H1 (cell line): ENCODE data around the gene PBX3. TPM values are rescaled to one million over a fixed set of nuclear protein-coding genes. Genes with fewer than 3 reads are reported as not detected.

ENCODE experiments used
- CTCF ChIA-PET: fragments of 300-600 bp; sonication (Branson Sonifier 250); formaldehyde crosslinking; loops from one replicate; lab custom pipeline; 2021; ENCODE audit not compliant: partially characterized antibody; lab: Charles Lee
- POLR2A ChIA-PET: fragments of 300-600 bp; sonication (Branson Sonifier 250); formaldehyde crosslinking; loops from one replicate; lab custom pipeline; 2021; ENCODE audit warnings: inconsistent platforms; ENCODE audit not compliant: partially characterized antibody; lab: Charles Lee
- DNase-seq, 2 experiments: peaks; one replicate each; pipeline versions ENCODE4 v3.0.0 to v3.0.0-alpha.2; 2010 to 2022; ENCODE audit warnings: low spot score in 2 of 2, low read depth in 1 of 2, mixed read lengths in 1 of 2
- FAIRE-seq: peaks from 2 replicates; lab custom pipeline; 2011; peaks lifted over from hg19 to GRCh38; lab: Jason Lieb, UNC
- H2AFZ ChIP-seq: 2 replicates; pipeline ENCODE4 v1.8.1; 2012; ENCODE audit warnings: low read length, inconsistent platforms
- H2AK5ac ChIP-seq: 2 replicates; pipeline ENCODE4 v1.6.1; 2013; ENCODE audit warnings: low read depth, low read length
- H2BK120ac ChIP-seq: replicated peaks from 2 replicates; pipeline ENCODE3; 2013; ENCODE audit warnings: low read depth, low read length, inconsistent platforms
- H2BK12ac ChIP-seq: 2 replicates; pipeline ENCODE4 v1.6.1; 2013; ENCODE audit warnings: low read depth, low read length
- H2BK15ac ChIP-seq: 2 replicates; pipeline ENCODE4 v1.6.1; 2013; ENCODE audit warnings: low read length
- H2BK20ac ChIP-seq: 2 replicates; pipeline ENCODE4 v1.6.1; 2013; ENCODE audit warnings: low read length
- H2BK5ac ChIP-seq: 2 replicates; pipeline ENCODE4 v1.6.1; 2013; ENCODE audit warnings: low read depth, low read length
- H3K14ac ChIP-seq: 2 replicates; pipeline ENCODE4 v1.6.1; 2013; ENCODE audit warnings: inconsistent platforms; ENCODE audit not compliant: insufficient read length
- H3K18ac ChIP-seq: 2 replicates; pipeline ENCODE4 v1.6.1; 2013; ENCODE audit warnings: low read length; ENCODE audit errors: extremely low read depth
- H3K23ac ChIP-seq: 2 replicates; pipeline ENCODE4 v1.6.1; 2013; ENCODE audit warnings: inconsistent platforms; ENCODE audit not compliant: insufficient read length
- H3K23me2 ChIP-seq: 2 replicates; pipeline ENCODE4 v1.6.1; 2013; ENCODE audit warnings: low read depth, low read length
- H3K27ac ChIP-seq: 2 replicates; pipeline ENCODE4 v1.6.1; 2011; ENCODE audit warnings: low read depth, low read length, inconsistent platforms
- H3K27me3 ChIP-seq, 4 experiments: replicated peaks in 1 of 4; 1 replicate in 1 of 4; 2 replicates in 3 of 4; pipeline versions ENCODE4 v1.6.1 to v1.8.1; 2011 to 2013; ENCODE audit warnings: low read length in 3 of 4, mild to moderate bottlenecking in 3 of 4, inconsistent platforms in 2 of 4, mixed read lengths in 2 of 4, moderate library complexity in 1 of 4; ENCODE audit not compliant: control insufficient read depth in 3 of 4, insufficient read depth in 3 of 4; ENCODE audit errors: extremely low read depth in 1 of 4
- H3K36me3 ChIP-seq, 4 experiments: 2 replicates each; pipeline versions ENCODE4 v1.6.1 to v1.8.1; 2011 to 2013; ENCODE audit warnings: mild to moderate bottlenecking in 4 of 4, low read length in 3 of 4, moderate library complexity in 2 of 4, control low read depth in 1 of 4, inconsistent platforms in 1 of 4; ENCODE audit not compliant: insufficient read depth in 4 of 4, control insufficient read depth in 2 of 4
- H3K4ac ChIP-seq: replicated peaks from 2 replicates; pipeline ENCODE3; 2013; ENCODE audit warnings: low read length, low read depth, mixed read lengths, inconsistent platforms; ENCODE audit not compliant: insufficient read length
- H3K4me1 ChIP-seq, 4 experiments: replicated peaks in 1 of 4; 1 replicate in 1 of 4; 2 replicates in 3 of 4; pipeline versions ENCODE4 v1.6.1 to v1.8.1; 2011 to 2013; ENCODE audit warnings: low read length in 3 of 4, inconsistent platforms in 2 of 4, mixed read lengths in 1 of 4; ENCODE audit not compliant: insufficient read depth in 4 of 4, control insufficient read depth in 3 of 4
- H3K4me2 ChIP-seq, 2 experiments: 2 replicates each; pipeline versions ENCODE4 v1.6.1 to v1.8.1; 2011 to 2013; ENCODE audit warnings: low read depth in 2 of 2, low read length in 2 of 2, control low read depth in 1 of 2, inconsistent platforms in 1 of 2, mild to moderate bottlenecking in 1 of 2; ENCODE audit not compliant: insufficient read depth in 1 of 2
- H3K4me3 ChIP-seq, 4 experiments: fragments of 200-600, 300-600 bp in 1 of 4; sonication (generic), shearing (Covaris generic), sonication (Bioruptor Twin) in 1 of 4; 2 replicates each; pipeline versions ENCODE4 v1.5.1 to v1.8.1; 2011 to 2016; ENCODE audit warnings: low read length in 4 of 4, low read depth in 3 of 4, control low read depth in 2 of 4, inconsistent platforms in 2 of 4, mild to moderate bottlenecking in 2 of 4, mixed read lengths in 1 of 4, moderate library complexity in 1 of 4; ENCODE audit not compliant: insufficient read depth in 2 of 4; ENCODE audit errors: extremely low read depth in 1 of 4
- H3K56ac ChIP-seq: replicated peaks from 2 replicates; pipeline ENCODE3; 2013; ENCODE audit warnings: low read depth, mild to moderate bottlenecking, mixed read lengths, low read length, inconsistent platforms; ENCODE audit not compliant: insufficient read length
- H3K79me1 ChIP-seq: 2 replicates; pipeline ENCODE4 v1.6.1; 2013; ENCODE audit warnings: low read depth, low read length, control low read depth
- H3K79me2 ChIP-seq, 2 experiments: 2 replicates each; pipeline versions ENCODE4 v1.6.1 to v1.8.1; 2012 to 2013; ENCODE audit warnings: low read length in 2 of 2, mild to moderate bottlenecking in 2 of 2, inconsistent platforms in 1 of 2; ENCODE audit not compliant: insufficient read depth in 2 of 2, control insufficient read depth in 1 of 2
- H3K9ac ChIP-seq, 4 experiments: replicated peaks in 1 of 4; 1 replicate in 1 of 4; 2 replicates in 3 of 4; pipeline versions ENCODE4 v1.6.1 to v1.8.1; 2011 to 2013; ENCODE audit warnings: low read depth in 3 of 4, low read length in 3 of 4, control low read depth in 2 of 4, mild to moderate bottlenecking in 2 of 4, moderate library complexity in 2 of 4, inconsistent platforms in 1 of 4; ENCODE audit errors: extremely low read depth in 1 of 4
- H3K9me3 ChIP-seq, 2 experiments: 2 replicates each; pipeline versions ENCODE4 v1.6.1 to v1.8.1; 2012 to 2013; ENCODE audit warnings: mild to moderate bottlenecking in 2 of 2, moderate library complexity in 2 of 2, control low read depth in 1 of 2, inconsistent platforms in 1 of 2, low read depth in 1 of 2, low read length in 1 of 2, mixed read lengths in 1 of 2; ENCODE audit not compliant: insufficient read depth in 2 of 2
- H4K20me1 ChIP-seq, 2 experiments: replicated peaks in 1 of 2; 2 replicates each; pipeline versions ENCODE3 to v1.8.1; 2011 to 2013; ENCODE audit warnings: inconsistent platforms in 2 of 2, low read length in 2 of 2, mild to moderate bottlenecking in 1 of 2; ENCODE audit not compliant: insufficient read depth in 2 of 2, control insufficient read depth in 1 of 2
- H4K5ac ChIP-seq: 2 replicates; pipeline ENCODE4 v1.6.1; 2013; ENCODE audit warnings: low read length, low read depth, mixed read lengths, inconsistent platforms; ENCODE audit not compliant: insufficient read length
- H4K8ac ChIP-seq: 2 replicates; pipeline ENCODE4 v1.8.0; 2013; ENCODE audit warnings: mild to moderate bottlenecking, moderate library complexity, low read length, inconsistent platforms; ENCODE audit not compliant: insufficient read depth; ENCODE audit errors: extremely low read depth
- H4K91ac ChIP-seq: replicated peaks from 2 replicates; pipeline ENCODE3; 2013; ENCODE audit warnings: low read length, mixed read lengths, inconsistent platforms; ENCODE audit not compliant: insufficient read length
- CREB1 ChIP-seq: IDR thresholded peaks from 2 replicates; pipeline ENCODE4 v1.6.1; 2012; ENCODE audit warnings: inconsistent platforms
- EP300 ChIP-seq, 2 experiments: IDR thresholded peaks; 1 replicate in 1 of 2; 2 replicates in 1 of 2; pipeline ENCODE4 v1.6.1; 2011 to 2012; ENCODE audit warnings: low read depth in 2 of 2, low read length in 2 of 2, mild to moderate bottlenecking in 2 of 2, borderline replicate concordance in 1 of 2, inconsistent platforms in 1 of 2, moderate library complexity in 1 of 2
- HDAC6 ChIP-seq: IDR thresholded peaks from one replicate; pipeline ENCODE4 v1.7.1; 2012; ENCODE audit warnings: low read depth, mild to moderate bottlenecking, inconsistent platforms, low read length, moderate library complexity
- JUN ChIP-seq: IDR thresholded peaks from 2 replicates; pipeline ENCODE4 v1.6.1; 2011; ENCODE audit warnings: low read depth, mild to moderate bottlenecking, improper control_type of control experiment, low read length
- PHF8 ChIP-seq: fragments of 200-600 bp; sonication (generic); conservative IDR thresholded peaks from 2 replicates; pipeline ENCODE4 v1.7.1; 2012; ENCODE audit warnings: low read depth, mild to moderate bottlenecking, inconsistent platforms, low read length, moderate library complexity
- POLR2AphosphoS5 ChIP-seq: IDR thresholded peaks from 2 replicates; pipeline ENCODE4 v1.6.1; 2011; ENCODE audit warnings: low read depth, low read length
- POU5F1 ChIP-seq: IDR thresholded peaks from 2 replicates; pipeline ENCODE4 v1.6.1; 2011; ENCODE audit warnings: low read depth, mild to moderate bottlenecking, low read length, moderate library complexity
- RXRA ChIP-seq: IDR thresholded peaks from 2 replicates; pipeline ENCODE4 v1.6.1; 2011; ENCODE audit warnings: low read depth, mild to moderate bottlenecking, low read length, moderate library complexity; ENCODE audit not compliant: insufficient read depth
- SP1 ChIP-seq: IDR thresholded peaks from 2 replicates; pipeline ENCODE4 v1.6.1; 2011; ENCODE audit warnings: low read depth, low read length
- TBP ChIP-seq: IDR thresholded peaks from 2 replicates; pipeline ENCODE4 v1.6.1; 2011; ENCODE audit warnings: low read depth, low read length, improper control_type of control experiment
- whole genome bisulfite sequencing, 2 experiments: shearing (Covaris generic) in 1 of 2; methylation state at CpG; one replicate each; pipeline versions ENCODE4 v1.1.6 to v1.1.7; 2013 to 2015; ENCODE audit warnings: low lambda C conversion rate in 2 of 2, mixed read lengths in 2 of 2, inconsistent platforms in 1 of 2, low coverage in 1 of 2, missing lambda C conversion rate in 1 of 2; ENCODE audit not compliant: insufficient replicate concordance in 2 of 2, insufficient coverage in 1 of 2, insufficient read length in 1 of 2; ENCODE audit errors: extremely low coverage in 1 of 2, missing lambda C conversion rate in 1 of 2; 5-methylcytosine and 5-hydroxymethylcytosine counted together
- polyA plus RNA-seq, 7 experiments: library from polyadenylated mRNA; depleted of rRNA in 3 of 7; stranded (reverse) in 5 of 7; unstranded in 2 of 7; fragments of >200 nt in 5 of 7; fragments of 200-250 nt in 2 of 7; gene quantifications; 1 replicate in 5 of 7; 2 replicates in 1 of 7; 4 replicates in 1 of 7; pipeline versions ENCODE4 v1.2.1 to v1.2.3, GENCODE V29; 2011 to 2013; ENCODE audit warnings: missing spikeins in 2 of 7, mixed read lengths in 2 of 7
- total RNA-seq: library from RNA; stranded (reverse); fragmentation: NEBNext Ultra II Directional; extraction: Animal tissue kit (Norgen Biotek cat#: 25700); gene quantifications from 2 replicates; pipeline ENCODE4 v1.2.1, GENCODE V29; 2021

Gene PBX3
- total and polyA plus RNA-seq, 2 of the 8 experiments (the other 6 are each of a cell fraction or from before 2014, with no cell fraction given) = 22.7 to 44.3 TPM

- peaks cover 4 to 48% (median 18%) of the 10 kb centered on the region in 4 experiments; a peak in 6 of 7 replicates for H3K4me1 ChIP-seq
Observed at GRCh38 chr9:125756518-125756917, 9.3 kb downstream of the PBX3 start.

More at GRCh38 chr9:125756518-125756917, 9.3 kb downstream of the PBX3 start:
- peaks cover 0 to 78% of the 10 kb centered on the region in 2 experiments; a peak in 3 of 4 replicates for H3K79me2 ChIP-seq
- peak overlapping the region; percentile 45; the same call in 1 of the 2 replicates for H2BK12ac ChIP-seq
- H3K14ac ChIP-seq = no peak overlapping the region
- H3K9me3 ChIP-seq = no peaks in the 10 kb centered on the region
- H3K23ac ChIP-seq = no peak overlapping the region
- no peak for TF ChIP-seq RXRA
- TF ChIP-seq PHF8 = no peak
- TF ChIP-seq CREB1 = no peak
- no peak for TF ChIP-seq POLR2AphosphoS5
- no peak for TF ChIP-seq HDAC6
- TF ChIP-seq JUN = no peak
- no peak for TF ChIP-seq TBP
- no peak for TF ChIP-seq SP1
- no peak for TF ChIP-seq EP300 (IDR thresholded peaks at IDR 0.05; ENCODE audit: borderline replicate concordance in 1 of 2, low read depth in 2 of 2, low read length in 2 of 2)
- TF ChIP-seq POU5F1 = no peak
- peak overlapping the region; percentile 80; the same call in 1 of the 2 replicates for H2BK5ac ChIP-seq
- no peak overlapping the region for H2AFZ ChIP-seq
- no peaks in the 10 kb centered on the region for H3K23me2 ChIP-seq
- H4K5ac ChIP-seq = peak overlapping the region; percentile 78
- CTCF ChIA-PET = interaction anchor here (1.7 kb wide), 1 partner anchor 12 kb away, joined by 3 read pairs; no protein-coding TSS in a partner anchor
- DNase-seq = no peak
- H3K27me3 ChIP-seq = no peaks in the 10 kb centered on the region
- no peak overlapping the region for H2BK120ac ChIP-seq
- H3K36me3 ChIP-seq = peaks cover 0 to 19% (median 0%) of the 10 kb centered on the region in 4 experiments; a peak in 1 of 8 replicates
- FAIRE-seq = peak; percentile 24
- peak overlapping the region; percentile 36 for H3K4ac ChIP-seq
- H4K8ac ChIP-seq = no peak overlapping the region
- H3K79me1 ChIP-seq = no peaks in the 10 kb centered on the region
- H3K9ac ChIP-seq = no peak overlapping the region
- peak overlapping the region; percentile 32 to 45; a peak in 3 of 4 replicates for H3K4me2 ChIP-seq
- POLR2A ChIA-PET = interaction anchor here (1.8 kb wide), 1 partner anchor 9 kb away, joined by 5 read pairs; no protein-coding TSS in a partner anchor
- no peak overlapping the region for H2BK15ac ChIP-seq
- H2AK5ac ChIP-seq = no peak overlapping the region
- no peak overlapping the region for H3K56ac ChIP-seq
- no peak overlapping the region; the same call in 1 of the 2 replicates for H3K18ac ChIP-seq
- 91% methylated on average over 4 of the region's 4 CpGs; no CpG with 5 or more reads in 1 of the 2 experiments for WGBS, 2 experiments
- no peak overlapping the region for H4K91ac ChIP-seq
- H2BK20ac ChIP-seq = 0 out of 2 replicates have a peak overlapping the region, but pooled peaks have one; percentile 27
- no peaks in the 10 kb centered on the region for H4K20me1 ChIP-seq
- H3K4me3 ChIP-seq = no peak overlapping the region
- no peak overlapping the region for H3K27ac ChIP-seq
